Mononuclear cell (primary cell): ENCODE results near the gene NR5A2. TPM values are rescaled to one million over a fixed set of nuclear protein-coding genes. Genes with fewer than 3 reads are reported as not detected.

Experiments
- H3K27me3 ChIP-seq: 2 replicates; pipeline ENCODE4 v1.6.0; 2011; ENCODE audit warnings: low read length, control low read depth; ENCODE audit not compliant: insufficient read depth
- H3K4me1 ChIP-seq: 2 replicates; pipeline ENCODE4 v1.5.1; 2011; ENCODE audit warnings: mild to moderate bottlenecking, low read length, control low read depth; ENCODE audit not compliant: insufficient read depth
- H3K4me3 ChIP-seq: 2 replicates; pipeline ENCODE4 v1.5.1; 2011; ENCODE audit warnings: mild to moderate bottlenecking, low read length, moderate library complexity
- H3K9me3 ChIP-seq: 2 replicates; pipeline ENCODE4 v1.5.1; 2011; ENCODE audit warnings: low read depth, mild to moderate bottlenecking, control low read depth, low read length
- total RNA-seq: library from RNA; depleted of rRNA; stranded (reverse); fragments of >200 nt; gene quantifications from one replicate; pipeline ENCODE4 v1.2.3, GENCODE V29; 2012

NR5A2 gene
- total RNA-seq, 1 donor = not detected

DNA sequence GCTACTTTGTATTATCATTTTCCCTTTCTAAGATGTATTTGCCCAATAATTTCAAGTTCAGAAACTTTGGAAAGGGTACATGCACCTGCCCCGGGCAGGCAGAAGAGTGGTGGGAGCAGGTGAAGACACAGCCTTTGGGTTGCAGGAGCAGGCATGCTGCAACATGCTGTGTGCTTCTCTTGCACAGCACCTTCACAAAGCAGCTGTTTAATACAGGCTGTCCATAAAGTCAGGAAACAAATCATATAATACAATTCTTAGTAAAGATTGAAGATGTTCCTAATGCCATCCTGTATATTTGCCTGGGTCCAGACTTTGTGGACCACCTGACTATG is 199.4 kb downstream of the NR5A2 start:
- Histone ChIP-seq H3K27me3 (no peaks in the 10 kb centered on the region), H3K9me3 (no peaks in the 10 kb centered on the region), H3K4me3 (no peak overlapping the region), H3K4me1 (peaks cover 19% of the 10 kb centered on the region)
